IMR-90 (cell line): ENCODE data around the gene CATSPER1. TPM values are rescaled to one million over a fixed set of nuclear protein-coding genes. Genes with fewer than 3 reads are reported as not detected.
A peak's percentile ranks its signal among the peaks of the same experiment; 100 is the strongest.

Experiments
- ATAC-seq: fragments of 200-7000 bp; cut with Tn5 transposase; 2 replicates; pipeline ENCODE4 v1.9.1; 2020; ENCODE audit warnings: low read depth, mild to moderate bottlenecking, moderate library complexity
- BruUV-seq: library from RNA; stranded (reverse); fragments of 400-500 nt; replicated peaks from 2 replicates; lab custom pipeline; 2021; lab: Mats Ljungman, UMichigan
- CTCF ChIA-PET: fragments of 300-600 bp; formaldehyde crosslinking; extraction: SDS; loops from one replicate; lab custom pipeline; 2021; ENCODE audit warnings: antibody characterized with exemption; lab: Yijun Ruan, JAX
- POLR2A ChIA-PET: fragments of 300-600 bp; sonication (Branson Sonifier 250); formaldehyde crosslinking; loops from one replicate; lab custom pipeline; 2022; ENCODE audit warnings: antibody characterized with exemption; ENCODE audit not compliant: unreplicated experiment; lab: Charles Lee
- DNase-seq: peaks from one replicate; pipeline ENCODE4 v3.0.0; 2013
- H2AFZ ChIP-seq: replicated peaks from 2 replicates; pipeline ENCODE3; 2013; ENCODE audit warnings: low read length, mild to moderate bottlenecking; ENCODE audit not compliant: poor library complexity
- H2AK5ac ChIP-seq: 2 replicates; pipeline ENCODE4 v1.6.1; 2013; ENCODE audit warnings: low read depth, low read length, inconsistent platforms
- H2AK9ac ChIP-seq: replicated peaks from 2 replicates; pipeline ENCODE3; 2013; ENCODE audit warnings: mild to moderate bottlenecking, low read depth, low read length, moderate library complexity; ENCODE audit not compliant: poor library complexity
- H2BK120ac ChIP-seq: 2 replicates; pipeline ENCODE4 v1.6.1; 2013; ENCODE audit warnings: low read depth, low read length, inconsistent platforms
- H2BK15ac ChIP-seq: 3 replicates; pipeline ENCODE4 v1.6.1; 2013; ENCODE audit warnings: low read depth, low read length, inconsistent platforms
- H2BK20ac ChIP-seq: 2 replicates; pipeline ENCODE4 v1.6.1; 2013; ENCODE audit warnings: low read depth, mild to moderate bottlenecking, inconsistent platforms, low read length, moderate library complexity
- H2BK5ac ChIP-seq: 2 replicates; pipeline ENCODE4 v1.6.1; 2013; ENCODE audit warnings: mild to moderate bottlenecking, low read depth, low read length, inconsistent platforms; ENCODE audit not compliant: poor library complexity, severe bottlenecking
- H3K14ac ChIP-seq: replicated peaks from 2 replicates; pipeline ENCODE4 v1.6.1; 2013; ENCODE audit warnings: low read depth, low read length, inconsistent platforms
- H3K18ac ChIP-seq: 2 replicates; pipeline ENCODE4 v1.6.1; 2013; ENCODE audit warnings: low read depth, low read length, control low read depth
- H3K23ac ChIP-seq: 2 replicates; pipeline ENCODE4 v1.6.1; 2013; ENCODE audit warnings: low read depth, low read length, inconsistent platforms
- H3K27ac ChIP-seq: 2 replicates; pipeline ENCODE4 v1.5.1; 2013; ENCODE audit warnings: mild to moderate bottlenecking, control low read depth, low read length; ENCODE audit not compliant: insufficient read depth
- H3K27me3 ChIP-seq: 2 replicates; pipeline ENCODE4 v1.6.1; 2013; ENCODE audit warnings: low read length; ENCODE audit not compliant: control insufficient read depth, insufficient read depth
- H3K36me3 ChIP-seq: 2 replicates; pipeline ENCODE4 v1.6.1; 2013; ENCODE audit warnings: low read length, mixed read lengths; ENCODE audit not compliant: control insufficient read depth, insufficient read depth
- H3K4ac ChIP-seq: 2 replicates; pipeline ENCODE4 v1.6.1; 2013; ENCODE audit warnings: low read depth, low read length, inconsistent platforms
- H3K4me1 ChIP-seq: 2 replicates; pipeline ENCODE4 v1.6.1; 2013; ENCODE audit warnings: low read length, mixed read lengths; ENCODE audit not compliant: control insufficient read depth, insufficient read depth
- H3K4me2 ChIP-seq: 2 replicates; pipeline ENCODE4 v1.6.1; 2013; ENCODE audit warnings: low read depth, mild to moderate bottlenecking, control low read depth, low read length, moderate library complexity
- H3K4me3 ChIP-seq: 2 replicates; pipeline ENCODE4 v1.5.1; 2013; ENCODE audit warnings: low read depth, mild to moderate bottlenecking, control low read depth, low read length, moderate library complexity; ENCODE audit not compliant: insufficient read depth
- H3K56ac ChIP-seq: 2 replicates; pipeline ENCODE4 v1.6.1; 2013; ENCODE audit warnings: low read length, inconsistent platforms; ENCODE audit not compliant: insufficient read depth; ENCODE audit errors: extremely low read depth
- H3K79me1 ChIP-seq, 2 experiments: 2 replicates each; pipeline ENCODE4 v1.6.1; 2013; ENCODE audit warnings: low read length in 2 of 2, inconsistent platforms in 1 of 2, low read depth in 1 of 2
- H3K9ac ChIP-seq: 2 replicates; pipeline ENCODE4 v1.6.1; 2013; ENCODE audit warnings: low read depth, low read length, control low read depth
- H3K9me1 ChIP-seq: 2 replicates; pipeline ENCODE4 v1.6.1; 2013; ENCODE audit warnings: low read length, inconsistent platforms; ENCODE audit not compliant: insufficient read depth
- H3K9me3 ChIP-seq: 2 replicates; pipeline ENCODE4 v1.6.1; 2013; ENCODE audit warnings: low read length; ENCODE audit not compliant: control insufficient read depth, insufficient read depth
- H4K20me1 ChIP-seq: 2 replicates; pipeline ENCODE4 v1.6.1; 2013; ENCODE audit warnings: low read length, inconsistent platforms; ENCODE audit not compliant: insufficient read depth
- H4K5ac ChIP-seq: 2 replicates; pipeline ENCODE4 v1.6.1; 2013; ENCODE audit warnings: mild to moderate bottlenecking, low read depth, low read length, control low read depth
- H4K8ac ChIP-seq, 2 experiments: 2 replicates each; pipeline ENCODE4 v1.6.1; 2013; ENCODE audit warnings: low read depth in 2 of 2, low read length in 2 of 2, control low read depth in 1 of 2, inconsistent platforms in 1 of 2
- H4K91ac ChIP-seq: 2 replicates; pipeline ENCODE4 v1.6.1; 2013; ENCODE audit warnings: low read depth, low read length, inconsistent platforms; ENCODE audit not compliant: insufficient read depth
- BHLHE40 ChIP-seq: fragments of 150-350 bp; IDR thresholded peaks from 2 replicates; pipeline ENCODE4 v1.6.1; 2016; ENCODE audit warnings: mild to moderate bottlenecking, low read depth, low read length
- CHD1 ChIP-seq: IDR thresholded peaks from 2 replicates; pipeline ENCODE4 v1.6.1; 2012; ENCODE audit warnings: low read depth, low read length, improper control_type of control experiment
- FOS ChIP-seq: fragments of 150-350 bp; IDR thresholded peaks from 2 replicates; pipeline ENCODE4 v1.6.1; 2016; ENCODE audit warnings: low read depth, low read length
- MXI1 ChIP-seq: IDR thresholded peaks from 2 replicates; pipeline ENCODE4 v1.6.1; 2012; ENCODE audit warnings: low read depth, mild to moderate bottlenecking, low read length, moderate library complexity, borderline replicate concordance
- NFE2L2 ChIP-seq: fragments of 150-350 bp; IDR thresholded peaks from 2 replicates; pipeline ENCODE4 v1.6.1; 2016; ENCODE audit warnings: low read depth, mild to moderate bottlenecking, low read length
- RAD21 ChIP-seq: IDR thresholded peaks from 2 replicates; pipeline ENCODE4 v1.6.1; 2012; ENCODE audit warnings: low read length, improper control_type of control experiment
- WGBS, 2 experiments: methylation state at CpG; one replicate each; pipeline versions ENCODE4 v1.1.5 to v1.1.7; 2013; ENCODE audit warnings: missing lambda C conversion rate in 2 of 2; ENCODE audit not compliant: insufficient read length in 1 of 2; ENCODE audit errors: extremely low coverage in 2 of 2; 5-methylcytosine and 5-hydroxymethylcytosine counted together
- dilution Hi-C: fragments of 300-500 bp; cut with HindIII; formaldehyde crosslinking; loops from one replicate; pipeline ENCODE4 v1.14.3; 2018; ENCODE audit warnings: low sequenced_read_pairs; ENCODE audit not compliant: unreplicated experiment
- in situ Hi-C: fragments of 300-500 bp; cut with MboI; formaldehyde crosslinking; loops from 3 replicates; pipeline ENCODE4 v1.14.3; 2019; ENCODE audit warnings: low sequenced_read_pairs, inconsistent platforms, mixed read lengths
- intact Hi-C: fragments of 100-400 bp; cut with micrococcal nuclease; formaldehyde crosslinking; loops from 2 replicates; pipeline ENCODE4 v1.10.0; 2022
- polyA plus RNA-seq, 3 experiments: library from polyadenylated mRNA; depleted of rRNA; stranded (reverse); fragments of >200 nt; gene quantifications; 2 replicates each; pipeline ENCODE4 v1.2.3, GENCODE V29; 2012; ENCODE audit warnings: low replicate concordance in 1 of 3
- total RNA-seq: library from RNA; depleted of rRNA; stranded (reverse); fragments of >200 nt; gene quantifications from 2 replicates; pipeline ENCODE4 v1.2.3, GENCODE V29; 2012

Gene CATSPER1
- total and polyA plus RNA-seq, 2 of the 4 experiments (the other 2 are of a cell fraction): 0.18 to 0.91 TPM

DNA sequence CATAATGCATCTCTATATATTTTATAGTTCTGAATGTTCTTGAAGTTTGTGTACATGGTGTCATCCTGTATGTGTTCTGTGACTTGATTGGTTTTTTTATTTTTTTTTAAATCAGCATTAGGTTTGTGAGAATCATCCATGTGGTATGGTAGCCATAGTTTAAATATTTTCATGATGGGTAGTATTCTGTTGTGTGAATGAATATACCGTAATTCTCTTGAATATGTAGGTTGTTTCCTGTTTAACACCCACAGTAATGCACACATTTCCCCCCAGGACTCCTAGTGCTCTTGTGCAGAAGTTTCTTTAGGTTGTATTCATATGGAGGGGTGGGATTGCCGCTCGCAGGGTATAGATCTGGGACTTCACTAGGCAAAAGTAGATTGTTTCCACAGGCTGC lies 45.8 kb upstream of the CATSPER1 start:
- H2AK9ac ChIP-seq: no peak overlapping the region
- H3K4me1 ChIP-seq: peaks cover 17% of the 10 kb centered on the region
- H3K4me2 ChIP-seq: peak overlapping the region; percentile 44; the same call in 1 of the 2 replicates
- POLR2A ChIA-PET: no interaction called here
- ATAC-seq (no peak), DNase-seq (peak; percentile 28)
- BruUV-seq: no TSS peak
- no peak overlapping the region for H4K8ac ChIP-seq
- H2BK20ac ChIP-seq: no peak overlapping the region
- dilution Hi-C loops: no loop called here
- no peak overlapping the region for H2BK120ac ChIP-seq
- intact Hi-C loops: loop anchor here (5.0 kb wide), 1 partner anchor 40 kb away; no protein-coding TSS in a partner anchor
- H3K14ac ChIP-seq: no peak overlapping the region; the same call in 1 of the 2 replicates
- no peak overlapping the region; the same call in 1 of the 2 replicates for H2AK5ac ChIP-seq
- H3K56ac ChIP-seq: no peak overlapping the region
- H4K91ac ChIP-seq: no peak overlapping the region
- TF ChIP-seq MXI1: no peak
- no peak for TF ChIP-seq FOS
- TF ChIP-seq RAD21: no peak
- TF ChIP-seq NFE2L2: no peak
- TF ChIP-seq CHD1: no peak
- no peak for TF ChIP-seq BHLHE40
- peaks cover 19% of the 10 kb centered on the region for H3K9me1 ChIP-seq
- H2BK5ac ChIP-seq: no peak overlapping the region
- CTCF ChIA-PET: interaction anchor here (0.7 kb wide), 1 partner anchor 16 kb away, joined by 3 read pairs; no protein-coding TSS in a partner anchor
- no CpG with 5 or more reads among the region's 3 CpGs for WGBS, 2 experiments
- peaks cover 33% of the 10 kb centered on the region for H4K20me1 ChIP-seq
- peaks cover 34% of the 10 kb centered on the region for H3K36me3 ChIP-seq
- peak overlapping the region; percentile 60; the same call in 1 of the 2 replicates for H3K23ac ChIP-seq
- H3K9ac ChIP-seq: no peak overlapping the region
- H3K79me1 ChIP-seq: peaks cover 27 to 62% of the 10 kb centered on the region in 2 experiments
- H3K4me3 ChIP-seq: no peak overlapping the region
- H3K4ac ChIP-seq: peak overlapping the region; percentile 29; the same call in 1 of the 2 replicates
- H2AFZ ChIP-seq: no peak overlapping the region
- H4K5ac ChIP-seq: no peak overlapping the region
- no peak overlapping the region for H3K27ac ChIP-seq
- no peaks in the 10 kb centered on the region for H3K9me3 ChIP-seq
- no peak overlapping the region for H3K18ac ChIP-seq
- no peak overlapping the region for H2BK15ac ChIP-seq
- no peaks in the 10 kb centered on the region for H3K27me3 ChIP-seq
- in situ Hi-C loops: no loop called here
